ENCODE results near the gene ENO3. TPM values are rescaled to one million over a fixed set of nuclear protein-coding genes. Genes with fewer than 3 reads are reported as not detected.

Gene ENO3
- total RNA-seq, 1 experiment from 2014 or later, result 12.3 TPM

- Mint-ChIP-seq H3K27me3 (ENCODE audit: unreplicated experiment) (no peaks in the 10 kb centered on the region), H3K4me3 (ENCODE audit: low read depth, unreplicated experiment) (no peak within 1 kb of the TSS), H3K9me3 (ENCODE audit: low read depth, unreplicated experiment) (no peaks in the 10 kb centered on the region), H3K4me1 (ENCODE audit: low read depth, unreplicated experiment) (no peaks in the 10 kb centered on the region), H3K27ac (ENCODE audit: unreplicated experiment) (no peak within 1 kb of the TSS), H3K36me3 (ENCODE audit: insufficient read depth, unreplicated experiment) (peaks cover 20% of the 10 kb centered on the region)
- intact Hi-C loops (cut with micrococcal nuclease; ENCODE audit: unreplicated experiment), result no loop called here
- CTCF ChIA-PET, result interaction anchor here (0.8 to 2.5 kb wide), 9 partner anchors 13 to 295 kb away, joined by 3 to 11 read pairs (median 4); partner anchors contain the start of genes CAMTA2, RNF167, SLC25A11 and ZNF594
- TSS peak; percentile 78 for BruUV-seq (replicated peaks)
- DNase-seq, result peak; percentile 91
- no peak for TF ChIP-seq CTCF (IDR thresholded peaks at IDR 0.05; ENCODE audit: unreplicated experiment)
Measured at GRCh38 chr17:4967539-4968485, 16.9 kb downstream of the ENO3 start, which contains the start of gene SPAG7. Gene SPAG7, minus strand, starts transcription at chr17:4967817. Its CDS starts 13 bp downstream, at chr17:4967804.

- TF ChIP-seq CTCF (IDR thresholded peaks at IDR 0.05; ENCODE audit: unreplicated experiment), result no peak
- no peak for DNase-seq
- H3K27ac Mint-ChIP-seq (ENCODE audit: unreplicated experiment), result no peak overlapping the region
- no peaks in the 10 kb centered on the region for H3K27me3 Mint-ChIP-seq (ENCODE audit: unreplicated experiment)
- CTCF ChIA-PET, result interaction anchor here (2.5 kb wide), 1 partner anchor 28 kb away, joined by 10 read pairs; the partner anchor contains the start of genes RNF167 and SLC25A11
- no peak overlapping the region for H3K4me3 Mint-ChIP-seq (ENCODE audit: low read depth, unreplicated experiment)
- intact Hi-C loops (cut with micrococcal nuclease; ENCODE audit: unreplicated experiment), result no loop called here
- BruUV-seq (replicated peaks), result no TSS peak
- H3K9me3 Mint-ChIP-seq (ENCODE audit: low read depth, unreplicated experiment), result no peaks in the 10 kb centered on the region
- no peaks in the 10 kb centered on the region for H3K4me1 Mint-ChIP-seq (ENCODE audit: low read depth, unreplicated experiment)
- peaks cover 20% of the 10 kb centered on the region for H3K36me3 Mint-ChIP-seq (ENCODE audit: insufficient read depth, unreplicated experiment)
Measured at GRCh38 chr17:4968486-4969046, 17.6 kb downstream of the ENO3 start.

- H3K4me3 Mint-ChIP-seq (ENCODE audit: low read depth, unreplicated experiment), result no peak overlapping the region
- intact Hi-C loops (cut with micrococcal nuclease; ENCODE audit: unreplicated experiment), result no loop called here
- no peak for DNase-seq
- H3K9me3 Mint-ChIP-seq (ENCODE audit: low read depth, unreplicated experiment), result no peaks in the 10 kb centered on the region
- TF ChIP-seq CTCF (IDR thresholded peaks at IDR 0.05; ENCODE audit: unreplicated experiment), result no peak
- CTCF ChIA-PET, result no interaction called here
- BruUV-seq (replicated peaks), result no TSS peak
- no peaks in the 10 kb centered on the region for H3K27me3 Mint-ChIP-seq (ENCODE audit: unreplicated experiment)
- peaks cover 20% of the 10 kb centered on the region for H3K36me3 Mint-ChIP-seq (ENCODE audit: insufficient read depth, unreplicated experiment)
- no peak overlapping the region for H3K27ac Mint-ChIP-seq (ENCODE audit: unreplicated experiment)
- H3K4me1 Mint-ChIP-seq (ENCODE audit: low read depth, unreplicated experiment), result no peaks in the 10 kb centered on the region
Measured at GRCh38 chr17:4969047-4969550, 18.2 kb downstream of the ENO3 start.

- peaks cover 20% of the 10 kb centered on the region for H3K36me3 Mint-ChIP-seq (ENCODE audit: insufficient read depth, unreplicated experiment)
- BruUV-seq (replicated peaks), result no TSS peak
- H3K9me3 Mint-ChIP-seq (ENCODE audit: low read depth, unreplicated experiment), result no peaks in the 10 kb centered on the region
- no peak for DNase-seq
- CTCF ChIA-PET, result no interaction called here
- intact Hi-C loops (cut with micrococcal nuclease; ENCODE audit: unreplicated experiment), result no loop called here
- H3K4me3 Mint-ChIP-seq (ENCODE audit: low read depth, unreplicated experiment), result no peak overlapping the region
- H3K4me1 Mint-ChIP-seq (ENCODE audit: low read depth, unreplicated experiment), result no peaks in the 10 kb centered on the region
- no peak overlapping the region for H3K27ac Mint-ChIP-seq (ENCODE audit: unreplicated experiment)
- no peak for TF ChIP-seq CTCF (IDR thresholded peaks at IDR 0.05; ENCODE audit: unreplicated experiment)
- H3K27me3 Mint-ChIP-seq (ENCODE audit: unreplicated experiment), result no peaks in the 10 kb centered on the region
Measured at GRCh38 chr17:4969551-4970173, 18.7 kb downstream of the ENO3 start.

Measured in Calu3 (cell line).